MM.1S (cell line): Measurements from ENCODE around the gene AGAP1.

Experiments
- DNase-seq: peaks from one replicate; pipeline ENCODE4 v3.0.0-alpha.2; 2015
- H2AFZ ChIP-seq: fragments of 300-600 bp; sonication (generic); 2 replicates; pipeline ENCODE4 v1.6.0; 2016; ENCODE audit warnings: antibody characterized with exemption, low read length
- H3F3A ChIP-seq: fragments of 300-600 bp; sonication (generic); 2 replicates; pipeline ENCODE4 v1.6.1; 2016; ENCODE audit warnings: mild to moderate bottlenecking, antibody characterized with exemption, low read length, moderate library complexity, mixed read lengths; ENCODE audit not compliant: insufficient read depth
- H3K27ac ChIP-seq: fragments of 300-600 bp; sonication (generic); 2 replicates; pipeline ENCODE4 v1.5.1; 2016; ENCODE audit warnings: mild to moderate bottlenecking, low read length
- H3K27me3 ChIP-seq: fragments of 300-600 bp; sonication (generic); replicated peaks from 2 replicates; pipeline ENCODE4 v1.6.0; 2016; ENCODE audit warnings: low read length; ENCODE audit not compliant: insufficient read depth
- H3K36me3 ChIP-seq: fragments of 300-600 bp; sonication (generic); replicated peaks from 2 replicates; pipeline ENCODE4 v1.6.1; 2016; ENCODE audit warnings: mild to moderate bottlenecking, low read length, mixed read lengths; ENCODE audit not compliant: insufficient read depth
- H3K4me1 ChIP-seq: fragments of 300-600 bp; sonication (generic); 2 replicates; pipeline ENCODE4 v1.6.1; 2016; ENCODE audit warnings: low read length, mixed read lengths
- H3K4me2 ChIP-seq: fragments of 300-600 bp; sonication (generic); 2 replicates; pipeline ENCODE4 v1.6.0; 2016; ENCODE audit warnings: low read depth, low read length
- H3K4me3 ChIP-seq: fragments of 300-600 bp; sonication (generic); 2 replicates; pipeline ENCODE4 v1.5.1; 2016; ENCODE audit warnings: low read length, mixed read lengths
- H3K79me2 ChIP-seq: fragments of 300-600 bp; sonication (generic); 2 replicates; pipeline ENCODE4 v1.6.1; 2016; ENCODE audit warnings: mixed run types, low read length, mixed read lengths
- H3K9ac ChIP-seq: fragments of 300-600 bp; sonication (generic); 2 replicates; pipeline ENCODE4 v1.6.1; 2016; ENCODE audit warnings: low read length, mixed read lengths
- H3K9me2 ChIP-seq: fragments of 300-600 bp; sonication (generic); replicated peaks from 2 replicates; pipeline ENCODE4 v1.6.1; 2016; ENCODE audit warnings: mild to moderate bottlenecking, low read length, mixed read lengths; ENCODE audit not compliant: insufficient read depth
- H3K9me3 ChIP-seq: fragments of 300-600 bp; sonication (generic); replicated peaks from 2 replicates; pipeline ENCODE4 v1.6.1; 2016; ENCODE audit warnings: mild to moderate bottlenecking, low read length, mixed read lengths; ENCODE audit not compliant: insufficient read depth
- H4K20me1 ChIP-seq: fragments of 300-600 bp; sonication (generic); 2 replicates; pipeline ENCODE4 v1.6.1; 2016; ENCODE audit warnings: mild to moderate bottlenecking, low read length, moderate library complexity, mixed read lengths; ENCODE audit not compliant: insufficient read depth
- CTCF ChIP-seq: fragments of 300-600 bp; sonication (generic); IDR thresholded peaks from 2 replicates; pipeline ENCODE4 v1.5.1; 2016; ENCODE audit warnings: antibody characterized with exemption, low read length, mixed read lengths
- EZH2 ChIP-seq: fragments of 300-600 bp; sonication (generic); optimal IDR thresholded peaks from 2 replicates; pipeline ENCODE3; 2017; ENCODE audit warnings: low read depth, mild to moderate bottlenecking, antibody characterized with exemption, low read length, mixed read lengths
- EZH2phosphoT487 ChIP-seq: fragments of 300-600 bp; sonication (generic); IDR thresholded peaks from 2 replicates; pipeline ENCODE4 v1.6.1; 2018; ENCODE audit warnings: antibody characterized with exemption, low read length

AGAP1 gene

GRCh38 chr2:235737396-235737795 lies 243.6 kb downstream of the AGAP1 start:
- DNase-seq: no peak
- no peaks in the 10 kb centered on the region for H3F3A ChIP-seq
- H3K9me3 ChIP-seq: no peaks in the 10 kb centered on the region
- no peak for TF ChIP-seq EZH2
- TF ChIP-seq EZH2phosphoT487: no peak
- no peak for TF ChIP-seq CTCF
- no peaks in the 10 kb centered on the region for H3K4me1 ChIP-seq
- no peak overlapping the region for H3K27ac ChIP-seq
- H2AFZ ChIP-seq: no peak overlapping the region
- no peaks in the 10 kb centered on the region for H3K9me2 ChIP-seq
- no peak overlapping the region for H3K4me2 ChIP-seq
- peaks cover 5% of the 10 kb centered on the region; the same call in 1 of the 2 replicates for H3K79me2 ChIP-seq
- H4K20me1 ChIP-seq: no peaks in the 10 kb centered on the region
- no peaks in the 10 kb centered on the region for H3K36me3 ChIP-seq
- no peak overlapping the region for H3K4me3 ChIP-seq
- H3K9ac ChIP-seq: no peak overlapping the region
- no peaks in the 10 kb centered on the region for H3K27me3 ChIP-seq

- Histone ChIP-seq H3K9me2 (no peaks in the 10 kb centered on the region), H3F3A (no peaks in the 10 kb centered on the region), H3K4me1 (no peaks in the 10 kb centered on the region), H3K79me2 (peaks cover 5% of the 10 kb centered on the region; the same call in 1 of the 2 replicates), H3K9ac (no peak overlapping the region), H3K27ac (no peak overlapping the region), H3K4me3 (no peak overlapping the region), H3K4me2 (no peak overlapping the region), H3K9me3 (no peaks in the 10 kb centered on the region), H4K20me1 (no peaks in the 10 kb centered on the region), H3K27me3 (no peaks in the 10 kb centered on the region), H2AFZ (no peak overlapping the region), H3K36me3 (no peaks in the 10 kb centered on the region)
- TF ChIP-seq EZH2phosphoT487 (no peak), EZH2 (no peak), CTCF (no peak)
- DNase-seq: no peak
These were observed 244.0 kb downstream of the AGAP1 start for GRCh38 chr2:235737840-235738239.

- no peak overlapping the region for H3K27ac ChIP-seq
- H2AFZ ChIP-seq: no peak overlapping the region
- no peak overlapping the region for H3K4me3 ChIP-seq
- H3K9me3 ChIP-seq: no peaks in the 10 kb centered on the region
- no peaks in the 10 kb centered on the region for H3K4me1 ChIP-seq
- TF ChIP-seq EZH2 (no peak), EZH2phosphoT487 (no peak), CTCF (no peak)
- no peak overlapping the region for H3K4me2 ChIP-seq
- no peaks in the 10 kb centered on the region for H3K27me3 ChIP-seq
- no peaks in the 10 kb centered on the region for H3K36me3 ChIP-seq
- peaks cover 3% of the 10 kb centered on the region; the same call in 1 of the 2 replicates for H3K79me2 ChIP-seq
- DNase-seq: no peak
- H3K9ac ChIP-seq: no peak overlapping the region
- H4K20me1 ChIP-seq: no peaks in the 10 kb centered on the region
- H3F3A ChIP-seq: no peaks in the 10 kb centered on the region
- H3K9me2 ChIP-seq: no peaks in the 10 kb centered on the region
These were observed 246.0 kb downstream of the AGAP1 start for GRCh38 chr2:235739704-235740415.
